Lower lobe of right lung (tissue), 2 donors: Measurements from ENCODE around the gene DHRS7C. TPM values are rescaled to one million over a fixed set of nuclear protein-coding genes. Genes with fewer than 3 reads are reported as not detected.

ENCODE experiments used
- ATAC-seq, 2 donors: fragments of 200-7000 bp; cut with Tn5 transposase; one replicate each; pipeline ENCODE4 v1.9.1; 2020 to 2022; ENCODE audit warnings: mild to moderate bottlenecking in 2 of 2, moderate library complexity in 2 of 2
- DNase-seq: peaks from one replicate; pipeline ENCODE4 v3.0.0-alpha.2; 2020
- H3K27ac ChIP-seq: fragments of 200-600 bp; one replicate; pipeline ENCODE4 v1.8.0; 2022
- H3K27me3 ChIP-seq: fragments of 200-600 bp; one replicate; pipeline ENCODE4 v1.8.0; 2022; ENCODE audit warnings: low read depth
- H3K36me3 ChIP-seq: fragments of 200-600 bp; one replicate; pipeline ENCODE4 v1.8.0; 2022; ENCODE audit warnings: mild to moderate bottlenecking
- H3K4me1 ChIP-seq: fragments of 200-600 bp; one replicate; pipeline ENCODE4 v1.8.0; 2022
- H3K4me3 ChIP-seq: fragments of 200-600 bp; one replicate; pipeline ENCODE4 v1.8.0; 2022; ENCODE audit warnings: mild to moderate bottlenecking
- H3K9me3 ChIP-seq: fragments of 200-600 bp; one replicate; pipeline ENCODE4 v1.8.0; 2022
- CTCF ChIP-seq: fragments of 200-600 bp; IDR thresholded peaks from one replicate; pipeline ENCODE4 v1.8.0; 2022; ENCODE audit warnings: antibody characterized with exemption, mild to moderate bottlenecking
- intact Hi-C: fragments of 100-400 bp; cut with DNase I; formaldehyde crosslinking; loops from one replicate; pipeline ENCODE4 v1.11.0; 2022
- total RNA-seq: library from RNA; stranded (reverse); fragmentation: NEBNext Ultra II Directional; extraction: Animal tissue kit (Norgen Biotek cat#: 25700); gene quantifications from one replicate; pipeline ENCODE4 v1.2.1, GENCODE V29; 2021
- donor health status: DM: no; HTN: yes; CAD: no; lungs with severe emphysema.

DHRS7C gene
- total RNA-seq, 1 donor from 2014 or later = not detected

- Histone ChIP-seq H3K36me3 (no peaks in the 10 kb centered on the region), H3K27me3 (peaks cover 26% of the 10 kb centered on the region), H3K4me1 (no peaks in the 10 kb centered on the region), H3K4me3 (no peak overlapping the region), H3K27ac (no peak overlapping the region), H3K9me3 (no peaks in the 10 kb centered on the region)
- no peak for ATAC-seq
- DNase-seq = no peak
- intact Hi-C loops = no loop called here
- TF ChIP-seq CTCF = no peak
Measured at GRCh38 chr17:9765322-9765721, 26.1 kb downstream of the DHRS7C start.

GRCh38 chr17:9763643-9764042 is 27.7 kb downstream of the DHRS7C start:
- no peaks in the 10 kb centered on the region for H3K9me3 ChIP-seq
- no peaks in the 10 kb centered on the region for H3K36me3 ChIP-seq
- H3K27me3 ChIP-seq = peaks cover 18% of the 10 kb centered on the region
- intact Hi-C loops = no loop called here
- H3K4me1 ChIP-seq = no peaks in the 10 kb centered on the region
- peak; percentile 14 to 34 for ATAC-seq
- H3K4me3 ChIP-seq = no peak overlapping the region
- no peak for DNase-seq
- TF ChIP-seq CTCF = no peak
- no peak overlapping the region for H3K27ac ChIP-seq

GRCh38 chr17:9760266-9760665 is 31.1 kb downstream of the DHRS7C start:
- ATAC-seq = no peak

GRCh38 chr17:9755083-9755482 is 36.3 kb downstream of the DHRS7C start:
- H3K27me3 ChIP-seq = peaks cover 17% of the 10 kb centered on the region
- ATAC-seq = no peak
- H3K27ac ChIP-seq = no peak overlapping the region
- no peaks in the 10 kb centered on the region for H3K4me1 ChIP-seq
- no peak overlapping the region for H3K4me3 ChIP-seq
- TF ChIP-seq CTCF = no peak
- no peaks in the 10 kb centered on the region for H3K36me3 ChIP-seq
- intact Hi-C loops = no loop called here
- no peak for DNase-seq
- H3K9me3 ChIP-seq = no peaks in the 10 kb centered on the region

More at GRCh38 chr17:9760266-9760665, 31.1 kb downstream of the DHRS7C start:
- no peak overlapping the region for H3K4me3 ChIP-seq
- TF ChIP-seq CTCF = no peak
- no peaks in the 10 kb centered on the region for H3K36me3 ChIP-seq
- peaks cover 3% of the 10 kb centered on the region for H3K27me3 ChIP-seq
- intact Hi-C loops = no loop called here
- no peak for DNase-seq
- H3K9me3 ChIP-seq = no peaks in the 10 kb centered on the region
- no peaks in the 10 kb centered on the region for H3K4me1 ChIP-seq
- no peak overlapping the region for H3K27ac ChIP-seq

- no peaks in the 10 kb centered on the region for H3K9me3 ChIP-seq
- H3K36me3 ChIP-seq = no peaks in the 10 kb centered on the region
- H3K27me3 ChIP-seq = peaks cover 14% of the 10 kb centered on the region
- no peak for TF ChIP-seq CTCF
- no peak for ATAC-seq
- intact Hi-C loops = no loop called here
- no peak overlapping the region for H3K4me3 ChIP-seq
- H3K27ac ChIP-seq = no peak overlapping the region
- no peaks in the 10 kb centered on the region for H3K4me1 ChIP-seq
- DNase-seq = no peak
Measured at GRCh38 chr17:9750524-9750923, 40.9 kb downstream of the DHRS7C start.
